ENCODE data around the gene KIAA0586. TPM values are rescaled to one million over a fixed set of nuclear protein-coding genes. Genes with fewer than 3 reads are reported as not detected.

The KIAA0586 gene
- total and polyA plus RNA-seq, 9 of the 15 experiments (the other 6 are each of a cell fraction or from before 2014, with no cell fraction given): 11.2 to 30.9 (median 22.6) TPM

DNA sequence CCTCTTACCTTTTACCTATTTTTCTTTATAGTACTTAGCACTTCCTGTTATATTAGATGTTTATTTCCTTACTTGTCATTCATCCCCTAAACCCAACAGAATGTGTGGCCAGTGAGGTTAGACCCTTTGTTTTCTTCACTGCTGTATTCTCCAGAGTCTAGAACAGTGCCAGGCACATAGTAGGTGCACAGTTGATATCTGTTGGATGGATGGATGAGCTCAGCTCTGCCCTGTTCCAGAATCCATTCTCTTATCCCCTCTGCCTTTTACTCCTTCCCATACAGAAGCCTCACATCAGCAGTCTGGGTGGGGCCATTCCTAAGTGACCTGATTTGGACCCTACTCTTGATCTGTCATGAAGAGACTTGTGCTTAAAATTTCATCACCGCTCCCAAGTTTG, 115.7 kb downstream of the KIAA0586 start:
- no peak overlapping the region for H3K4me2 ChIP-seq (ENCODE audit: insufficient read depth, low read length)
- intact Hi-C loops (cut with micrococcal nuclease): no loop called here
- no peak overlapping the region for H3K27ac ChIP-seq (ENCODE audit: extremely low read depth, low read depth, low read length)
- H2AFZ ChIP-seq (ENCODE audit: low read depth, low read length): no peak overlapping the region
- ATAC-seq (no peak), FAIRE-seq (no peak), DNase-seq (ENCODE audit: extremely low read depth in 1 of 4, low spot score in 3 of 4) (no peak)
- H3K4me1 ChIP-seq (replicated peaks in 1 of 2; ENCODE audit: control insufficient read depth in 2 of 2, insufficient read depth in 2 of 2, low read length in 2 of 2): no peaks in the 10 kb centered on the region
- POLR2A ChIA-PET: no interaction called here
- CTCF ChIA-PET (ENCODE audit: low intra/inter-chr PET ratio): no interaction called here
- BruUV-seq (replicated peaks): no TSS peak
- H3K9ac ChIP-seq (ENCODE audit: insufficient read depth in 1 of 2, low read depth in 2 of 2, low read length in 2 of 2): no peak overlapping the region
- no peaks in the 10 kb centered on the region for H3K9me3 ChIP-seq (replicated peaks; ENCODE audit: control insufficient read depth, insufficient read depth, low read depth, low read length)
- no peak overlapping the region for H3K4me3 ChIP-seq
- WGBS (ENCODE audit: insufficient coverage, low coverage, missing lambda C conversion rate): 100% methylated on average over 1 of the region's 1 CpG
- H3K27me3 ChIP-seq (ENCODE audit: control insufficient read depth in 2 of 2, insufficient read depth in 2 of 2, low read length in 2 of 2): no peaks in the 10 kb centered on the region
- TF ChIP-seq ZKSCAN1 (IDR thresholded peaks at IDR 0.05; ENCODE audit: low read depth, low read length): peak; percentile 65; the same call in 1 of the 2 replicates
- no peak for TF ChIP-seq CBX5 (IDR thresholded peaks at IDR 0.05; ENCODE audit: borderline replicate concordance, low read depth)
- in situ Hi-C loops (cut with MboI): no loop called here
- H3K36me3 ChIP-seq (ENCODE audit: control insufficient read depth, insufficient read depth, low read length): no peaks in the 10 kb centered on the region
- no peaks in the 10 kb centered on the region for H4K20me1 ChIP-seq (replicated peaks; ENCODE audit: control insufficient read depth, insufficient read depth, low read length)
- no peaks in the 10 kb centered on the region for H3K9me1 ChIP-seq (ENCODE audit: control insufficient read depth, insufficient read depth, low read length)
- no peaks in the 10 kb centered on the region for H3K79me2 ChIP-seq (ENCODE audit: control insufficient read depth, insufficient read depth, low read length)

DNA sequence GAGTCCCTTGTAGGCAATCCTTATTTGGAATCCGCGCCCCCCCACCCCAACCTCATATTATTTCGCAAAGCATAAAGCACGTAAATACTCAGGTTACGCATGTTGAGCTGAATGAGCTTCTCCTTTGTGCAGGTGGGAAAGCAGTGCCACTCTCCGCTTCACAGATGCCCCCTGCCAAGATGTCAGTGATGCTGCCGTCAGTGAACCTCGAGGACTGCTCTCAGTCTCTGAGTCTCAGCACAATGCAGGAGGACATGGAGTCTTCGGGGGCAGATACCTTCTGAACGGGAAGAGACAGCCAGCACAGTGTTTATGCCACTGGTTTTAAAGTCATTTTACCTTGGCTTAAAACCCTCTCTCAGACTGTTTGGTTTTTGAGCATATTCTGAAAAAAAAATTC, 120.1 kb downstream of the KIAA0586 start:
- Histone ChIP-seq H3K27me3 (ENCODE audit: control insufficient read depth in 2 of 2, insufficient read depth in 2 of 2, low read length in 2 of 2) (no peaks in the 10 kb centered on the region), H3K4me3 (no peak overlapping the region), H3K9ac (ENCODE audit: insufficient read depth in 1 of 2, low read depth in 2 of 2, low read length in 2 of 2) (no peak overlapping the region), H4K20me1 (replicated peaks; ENCODE audit: control insufficient read depth, insufficient read depth, low read length) (no peaks in the 10 kb centered on the region), H2AFZ (ENCODE audit: low read depth, low read length) (no peak overlapping the region), H3K36me3 (ENCODE audit: control insufficient read depth, insufficient read depth, low read length) (no peaks in the 10 kb centered on the region), H3K27ac (ENCODE audit: extremely low read depth, low read depth, low read length) (no peak overlapping the region), H3K9me3 (replicated peaks; ENCODE audit: control insufficient read depth, insufficient read depth, low read depth, low read length) (no peaks in the 10 kb centered on the region), H3K9me1 (ENCODE audit: control insufficient read depth, insufficient read depth, low read length) (no peaks in the 10 kb centered on the region), H3K4me1 (replicated peaks in 1 of 2; ENCODE audit: control insufficient read depth in 2 of 2, insufficient read depth in 2 of 2, low read length in 2 of 2) (no peaks in the 10 kb centered on the region), H3K4me2 (ENCODE audit: insufficient read depth, low read length) (no peak overlapping the region), H3K79me2 (ENCODE audit: control insufficient read depth, insufficient read depth, low read length) (no peaks in the 10 kb centered on the region)
- DNase-seq (ENCODE audit: extremely low read depth in 1 of 4, low spot score in 3 of 4) (no peak), FAIRE-seq (no peak), ATAC-seq (no peak)
- 87% methylated on average over 10 of the region's 10 CpGs for WGBS (ENCODE audit: insufficient coverage, low coverage, missing lambda C conversion rate)
- ChIA-PET POLR2A (interaction anchor here (1.0 kb wide), 1 partner anchor 305 kb away, joined by 3 read pairs; no protein-coding TSS in a partner anchor), CTCF (ENCODE audit: low intra/inter-chr PET ratio) (no interaction called here)
- intact Hi-C loops (cut with micrococcal nuclease) (no loop called here), in situ Hi-C loops (cut with MboI) (no loop called here)
- BruUV-seq (replicated peaks): no TSS peak
- no peak for TF ChIP-seq CEBPG (CRISPR knock-in tag; IDR thresholded peaks at IDR 0.05)
- no peak for TF ChIP-seq CEBPG (tag; conservative IDR thresholded peaks at IDR 0.05 in 1 of 2, IDR thresholded peaks at IDR 0.05 in 1 of 2)
- no peak for TF ChIP-seq TCF7 (IDR thresholded peaks at IDR 0.05; ENCODE audit: borderline replicate concordance)
- TF ChIP-seq ZKSCAN1 (IDR thresholded peaks at IDR 0.05; ENCODE audit: low read depth, low read length): no peak
- TF ChIP-seq, protein P1, sequence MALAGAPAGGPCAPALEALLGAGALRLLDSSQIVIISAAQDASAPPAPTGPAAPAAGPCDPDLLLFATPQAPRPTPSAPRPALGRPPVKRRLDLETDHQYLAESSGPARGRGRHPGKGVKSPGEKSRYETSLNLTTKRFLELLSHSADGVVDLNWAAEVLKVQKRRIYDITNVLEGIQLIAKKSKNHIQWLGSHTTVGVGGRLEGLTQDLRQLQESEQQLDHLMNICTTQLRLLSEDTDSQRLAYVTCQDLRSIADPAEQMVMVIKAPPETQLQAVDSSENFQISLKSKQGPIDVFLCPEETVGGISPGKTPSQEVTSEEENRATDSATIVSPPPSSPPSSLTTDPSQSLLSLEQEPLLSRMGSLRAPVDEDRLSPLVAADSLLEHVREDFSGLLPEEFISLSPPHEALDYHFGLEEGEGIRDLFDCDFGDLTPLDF (CRISPR knock-in tag; IDR thresholded peaks at IDR 0.05): no peak
- TF ChIP-seq SMAD4 (CRISPR knock-in tag; conservative IDR thresholded peaks at IDR 0.05): no peak
- TF ChIP-seq JUND (IDR thresholded peaks at IDR 0.05; ENCODE audit: borderline replicate concordance, low read depth, low read length): no peak
- no peak for TF ChIP-seq JUND (tag; IDR thresholded peaks at IDR 0.05; ENCODE audit: borderline replicate concordance, low read depth, low read length)
- TF ChIP-seq DDX20 (tag; IDR thresholded peaks at IDR 0.05; ENCODE audit: low read depth): no peak
- no peak for TF ChIP-seq ZNF324 (CRISPR knock-in tag; IDR thresholded peaks at IDR 0.05)
- TF ChIP-seq, protein P2, sequence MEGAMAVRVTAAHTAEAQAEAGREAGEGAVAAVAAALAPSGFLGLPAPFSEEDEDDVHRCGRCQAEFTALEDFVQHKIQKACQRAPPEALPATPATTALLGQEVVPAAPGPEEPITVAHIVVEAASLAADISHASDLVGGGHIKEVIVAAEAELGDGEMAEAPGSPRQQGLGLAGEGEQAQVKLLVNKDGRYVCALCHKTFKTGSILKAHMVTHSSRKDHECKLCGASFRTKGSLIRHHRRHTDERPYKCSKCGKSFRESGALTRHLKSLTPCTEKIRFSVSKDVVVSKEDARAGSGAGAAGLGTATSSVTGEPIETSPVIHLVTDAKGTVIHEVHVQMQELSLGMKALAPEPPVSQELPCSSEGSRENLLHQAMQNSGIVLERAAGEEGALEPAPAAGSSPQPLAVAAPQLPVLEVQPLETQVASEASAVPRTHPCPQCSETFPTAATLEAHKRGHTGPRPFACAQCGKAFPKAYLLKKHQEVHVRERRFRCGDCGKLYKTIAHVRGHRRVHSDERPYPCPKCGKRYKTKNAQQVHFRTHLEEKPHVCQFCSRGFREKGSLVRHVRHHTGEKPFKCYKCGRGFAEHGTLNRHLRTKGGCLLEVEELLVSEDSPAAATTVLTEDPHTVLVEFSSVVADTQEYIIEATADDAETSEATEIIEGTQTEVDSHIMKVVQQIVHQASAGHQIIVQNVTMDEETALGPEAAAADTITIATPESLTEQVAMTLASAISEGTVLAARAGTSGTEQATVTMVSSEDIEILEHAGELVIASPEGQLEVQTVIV (CRISPR knock-in tag; IDR thresholded peaks at IDR 0.05; ENCODE audit: borderline replicate concordance): no peak
